HepG2 (cell line): ENCODE results near the gene IQGAP2. TPM values are rescaled to one million over a fixed set of nuclear protein-coding genes. Genes with fewer than 3 reads are reported as not detected.
A peak's percentile ranks its signal among the peaks of the same experiment; 100 is the strongest.

ENCODE experiments used
- CBX5 ChIP-seq: sonication (generic); formaldehyde crosslinking; IDR thresholded peaks from 2 replicates; pipeline ENCODE4 v1.4.0; 2020; ENCODE audit warnings: missing genetic modification reagents, borderline replicate concordance
- FOXO1 ChIP-seq: sonication (generic); formaldehyde crosslinking; IDR thresholded peaks from 2 replicates; pipeline ENCODE4 v1.4.0; 2020; ENCODE audit warnings: missing genetic modification reagents
- NCOA2 ChIP-seq: sonication (generic); formaldehyde crosslinking; IDR thresholded peaks from 2 replicates; pipeline ENCODE4 v1.8.0; 2022; ENCODE audit warnings: inconsistent platforms
- RARA ChIP-seq: IDR thresholded peaks from 2 replicates; pipeline ENCODE4 v1.6.1; 2016; ENCODE audit warnings: missing genetic modification reagents, missing compliant biosample characterization
- REL ChIP-seq: sonication (generic); formaldehyde crosslinking; conservative IDR thresholded peaks from 2 replicates; pipeline ENCODE4 v1.8.0; 2022; ENCODE audit warnings: mild to moderate bottlenecking, missing genetic modification reagents, moderate library complexity
- SAP130 ChIP-seq: IDR thresholded peaks from 2 replicates; pipeline ENCODE4 v1.6.1; 2016; ENCODE audit warnings: low read depth
- YEATS4 ChIP-seq: sonication (generic); formaldehyde crosslinking; IDR thresholded peaks from 2 replicates; pipeline ENCODE4 v1.4.0; 2020; ENCODE audit warnings: missing genetic modification reagents, borderline replicate concordance
- ZFX ChIP-seq: sonication (generic); formaldehyde crosslinking; IDR thresholded peaks from 2 replicates; pipeline ENCODE4 v1.4.0; 2020; ENCODE audit warnings: mild to moderate bottlenecking, low read depth, missing genetic modification reagents, moderate library complexity
- ZMYM3 ChIP-seq: sonication (generic); formaldehyde crosslinking; IDR thresholded peaks from 2 replicates; pipeline ENCODE4 v1.5.1; 2020; ENCODE audit warnings: mild to moderate bottlenecking, missing genetic modification reagents
- ZNF124 ChIP-seq: sonication (generic); formaldehyde crosslinking; IDR thresholded peaks from 2 replicates; pipeline ENCODE4 v1.4.0; 2020; ENCODE audit warnings: missing genetic modification reagents
- ZNF569 ChIP-seq: sonication (generic); formaldehyde crosslinking; IDR thresholded peaks from 2 replicates; pipeline ENCODE4 v1.5.0; 2020; ENCODE audit warnings: mild to moderate bottlenecking, missing genetic modification reagents, moderate library complexity, borderline replicate concordance
- ZNF75D ChIP-seq: sonication (generic); formaldehyde crosslinking; IDR thresholded peaks from 2 replicates; pipeline ENCODE4 v1.8.1; 2023; ENCODE audit warnings: missing genetic modification reagents, mild to moderate bottlenecking, borderline replicate concordance
- ZNF792 ChIP-seq: IDR thresholded peaks from 2 replicates; pipeline ENCODE4 v1.6.1; 2016
- polyA plus RNA-seq, 8 experiments: library from polyadenylated mRNA; depleted of rRNA in 3 of 8; stranded (reverse) in 7 of 8; unstranded in 1 of 8; fragments of >200 nt; fragmentation: Illumina TruSeq in 4 of 8; extraction: Trizol in 4 of 8; gene quantifications; 2 replicates each; pipeline versions ENCODE4 v1.2.1 to v1.2.3, GENCODE V29; 2011 to 2016; ENCODE audit warnings: low read depth in 4 of 8, missing spikeins in 1 of 8, mixed read lengths in 1 of 8; ENCODE audit not compliant: insufficient read depth in 1 of 8
- total RNA-seq, 5 experiments: library from RNA; depleted of rRNA; stranded (reverse); fragments of >200 nt; fragmentation: Illumina TruSeq; extraction: Trizol; gene quantifications; 2 replicates each; pipeline ENCODE4 v1.2.3, GENCODE V29; 2016; ENCODE audit warnings: low read depth in 1 of 5
- TF ChIP-seq, protein P1 (sequence below): sonication (generic); formaldehyde crosslinking; IDR thresholded peaks from 2 replicates; pipeline ENCODE4 v1.4.0; 2020; ENCODE audit warnings: missing genetic modification reagents, borderline replicate concordance
- TF ChIP-seq, protein P2 (sequence below), 2 experiments: sonication (generic) in 1 of 2; formaldehyde crosslinking in 1 of 2; IDR thresholded peaks; 2 replicates each; pipeline versions ENCODE4 v1.5.1 to v1.6.1; 2011 to 2020; ENCODE audit warnings: borderline replicate concordance in 1 of 2, low read depth in 1 of 2, low read length in 1 of 2, mild to moderate bottlenecking in 1 of 2, missing genetic modification reagents in 1 of 2, moderate library complexity in 1 of 2
- TF ChIP-seq, protein P3 (sequence below): sonication (generic); formaldehyde crosslinking; IDR thresholded peaks from 2 replicates; pipeline ENCODE4 v1.4.0; 2020; ENCODE audit warnings: missing genetic modification reagents

Gene IQGAP2
- total and polyA plus RNA-seq, 2 of the 13 experiments (the other 11 are each of a cell fraction or from before 2014, with no cell fraction given), result 35.2 to 83.3 TPM

DNA sequence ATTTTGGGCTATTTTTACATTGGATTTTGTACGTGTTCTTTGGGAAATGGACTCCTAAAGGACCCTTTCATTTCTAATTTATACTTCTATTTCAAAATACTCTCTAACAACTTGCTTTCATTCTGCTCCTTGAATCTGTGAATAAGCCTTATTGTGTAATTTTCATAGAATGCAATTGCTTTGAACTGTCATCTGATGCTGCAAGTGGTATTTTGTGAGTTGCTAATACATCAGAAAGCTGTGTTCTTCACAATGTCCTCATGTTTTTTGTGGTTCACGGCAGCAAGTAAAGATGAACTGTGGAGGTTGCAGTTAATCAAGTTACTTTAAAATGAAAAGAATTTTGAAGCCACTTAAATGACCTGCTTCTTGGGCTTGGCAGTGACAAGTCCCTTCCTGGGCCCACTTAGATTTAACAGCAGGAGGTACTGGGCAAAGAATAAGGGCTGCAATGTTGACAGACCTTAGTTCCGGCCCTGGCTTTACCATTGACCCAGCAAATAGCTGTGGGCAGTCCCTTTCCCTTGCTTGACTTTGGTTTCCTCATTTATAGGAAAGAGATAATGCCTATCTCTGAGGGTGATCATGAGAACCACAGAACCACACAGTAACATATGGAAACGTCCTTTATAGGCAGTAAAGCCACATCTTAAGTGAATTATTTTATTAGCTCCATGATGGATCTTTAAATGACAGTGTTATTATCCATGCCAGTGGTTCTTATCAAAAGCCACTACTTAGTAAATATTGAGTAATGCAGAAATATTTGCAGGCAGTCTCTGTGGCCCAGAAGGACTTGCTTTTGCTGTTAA lies 54.8 kb downstream of the IQGAP2 start (continued):
- TF ChIP-seq, protein P1, sequence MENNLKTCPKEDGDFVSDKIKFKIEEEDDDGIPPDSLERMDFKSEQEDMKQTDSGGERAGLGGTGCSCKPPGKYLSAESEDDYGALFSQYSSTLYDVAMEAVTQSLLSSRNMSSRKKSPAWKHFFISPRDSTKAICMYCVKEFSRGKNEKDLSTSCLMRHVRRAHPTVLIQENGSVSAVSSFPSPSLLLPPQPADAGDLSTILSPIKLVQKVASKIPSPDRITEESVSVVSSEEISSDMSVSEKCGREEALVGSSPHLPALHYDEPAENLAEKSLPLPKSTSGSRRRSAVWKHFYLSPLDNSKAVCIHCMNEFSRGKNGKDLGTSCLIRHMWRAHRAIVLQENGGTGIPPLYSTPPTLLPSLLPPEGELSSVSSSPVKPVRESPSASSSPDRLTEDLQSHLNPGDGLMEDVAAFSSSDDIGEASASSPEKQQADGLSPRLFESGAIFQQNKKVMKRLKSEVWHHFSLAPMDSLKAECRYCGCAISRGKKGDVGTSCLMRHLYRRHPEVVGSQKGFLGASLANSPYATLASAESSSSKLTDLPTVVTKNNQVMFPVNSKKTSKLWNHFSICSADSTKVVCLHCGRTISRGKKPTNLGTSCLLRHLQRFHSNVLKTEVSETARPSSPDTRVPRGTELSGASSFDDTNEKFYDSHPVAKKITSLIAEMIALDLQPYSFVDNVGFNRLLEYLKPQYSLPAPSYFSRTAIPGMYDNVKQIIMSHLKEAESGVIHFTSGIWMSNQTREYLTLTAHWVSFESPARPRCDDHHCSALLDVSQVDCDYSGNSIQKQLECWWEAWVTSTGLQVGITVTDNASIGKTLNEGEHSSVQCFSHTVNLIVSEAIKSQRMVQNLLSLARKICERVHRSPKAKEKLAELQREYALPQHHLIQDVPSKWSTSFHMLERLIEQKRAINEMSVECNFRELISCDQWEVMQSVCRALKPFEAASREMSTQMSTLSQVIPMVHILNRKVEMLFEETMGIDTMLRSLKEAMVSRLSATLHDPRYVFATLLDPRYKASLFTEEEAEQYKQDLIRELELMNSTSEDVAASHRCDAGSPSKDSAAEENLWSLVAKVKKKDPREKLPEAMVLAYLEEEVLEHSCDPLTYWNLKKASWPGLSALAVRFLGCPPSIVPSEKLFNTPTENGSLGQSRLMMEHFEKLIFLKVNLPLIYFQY (CRISPR knock-in tag), result peak; percentile 88; the same call in 1 of the 2 replicates
- TF ChIP-seq FOXO1 (peak; percentile 63), ZNF75D (no peak), SAP130 (CRISPR knock-in tag) (peak; percentile 70), CBX5 (peak; percentile 58; the same call in 1 of the 2 replicates), ZNF569 (no peak), ZNF124 (CRISPR knock-in tag) (peak; percentile 71), ZFX (CRISPR knock-in tag) (peak; percentile 48; the same call in 1 of the 2 replicates), YEATS4 (CRISPR knock-in tag) (no peak), RARA (CRISPR knock-in tag) (peak; percentile 53; the same call in 1 of the 2 replicates), NCOA2 (CRISPR knock-in tag) (peak; percentile 64), ZNF792 (CRISPR knock-in tag) (peak; percentile 75; the same call in 1 of the 2 replicates), REL (CRISPR knock-in tag) (no peak), ZMYM3 (peak; percentile 47; the same call in 1 of the 2 replicates)
- TF ChIP-seq, protein P2, sequence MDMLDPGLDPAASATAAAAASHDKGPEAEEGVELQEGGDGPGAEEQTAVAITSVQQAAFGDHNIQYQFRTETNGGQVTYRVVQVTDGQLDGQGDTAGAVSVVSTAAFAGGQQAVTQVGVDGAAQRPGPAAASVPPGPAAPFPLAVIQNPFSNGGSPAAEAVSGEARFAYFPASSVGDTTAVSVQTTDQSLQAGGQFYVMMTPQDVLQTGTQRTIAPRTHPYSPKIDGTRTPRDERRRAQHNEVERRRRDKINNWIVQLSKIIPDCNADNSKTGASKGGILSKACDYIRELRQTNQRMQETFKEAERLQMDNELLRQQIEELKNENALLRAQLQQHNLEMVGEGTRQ (IDR thresholded peaks at IDR 0.05; ENCODE audit: low read depth, low read length), result no peak
- TF ChIP-seq, protein P2 (CRISPR knock-in tag; IDR thresholded peaks at IDR 0.05; ENCODE audit: borderline replicate concordance), result peak; percentile 40; the same call in 1 of the 2 replicates
- TF ChIP-seq, protein P3, sequence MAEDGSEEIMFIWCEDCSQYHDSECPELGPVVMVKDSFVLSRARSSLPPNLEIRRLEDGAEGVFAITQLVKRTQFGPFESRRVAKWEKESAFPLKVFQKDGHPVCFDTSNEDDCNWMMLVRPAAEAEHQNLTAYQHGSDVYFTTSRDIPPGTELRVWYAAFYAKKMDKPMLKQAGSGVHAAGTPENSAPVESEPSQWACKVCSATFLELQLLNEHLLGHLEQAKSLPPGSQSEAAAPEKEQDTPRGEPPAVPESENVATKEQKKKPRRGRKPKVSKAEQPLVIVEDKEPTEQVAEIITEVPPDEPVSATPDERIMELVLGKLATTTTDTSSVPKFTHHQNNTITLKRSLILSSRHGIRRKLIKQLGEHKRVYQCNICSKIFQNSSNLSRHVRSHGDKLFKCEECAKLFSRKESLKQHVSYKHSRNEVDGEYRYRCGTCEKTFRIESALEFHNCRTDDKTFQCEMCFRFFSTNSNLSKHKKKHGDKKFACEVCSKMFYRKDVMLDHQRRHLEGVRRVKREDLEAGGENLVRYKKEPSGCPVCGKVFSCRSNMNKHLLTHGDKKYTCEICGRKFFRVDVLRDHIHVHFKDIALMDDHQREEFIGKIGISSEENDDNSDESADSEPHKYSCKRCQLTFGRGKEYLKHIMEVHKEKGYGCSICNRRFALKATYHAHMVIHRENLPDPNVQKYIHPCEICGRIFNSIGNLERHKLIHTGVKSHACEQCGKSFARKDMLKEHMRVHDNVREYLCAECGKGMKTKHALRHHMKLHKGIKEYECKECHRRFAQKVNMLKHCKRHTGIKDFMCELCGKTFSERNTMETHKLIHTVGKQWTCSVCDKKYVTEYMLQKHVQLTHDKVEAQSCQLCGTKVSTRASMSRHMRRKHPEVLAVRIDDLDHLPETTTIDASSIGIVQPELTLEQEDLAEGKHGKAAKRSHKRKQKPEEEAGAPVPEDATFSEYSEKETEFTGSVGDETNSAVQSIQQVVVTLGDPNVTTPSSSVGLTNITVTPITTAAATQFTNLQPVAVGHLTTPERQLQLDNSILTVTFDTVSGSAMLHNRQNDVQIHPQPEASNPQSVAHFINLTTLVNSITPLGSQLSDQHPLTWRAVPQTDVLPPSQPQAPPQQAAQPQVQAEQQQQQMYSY (CRISPR knock-in tag), result peak; percentile 94
